Gastroesophageal sphincter (tissue), 4 donors: ENCODE measurements around the gene SEMG2. TPM values are rescaled to one million over a fixed set of nuclear protein-coding genes. Genes with fewer than 3 reads are reported as not detected.
A peak's percentile ranks its signal among the peaks of the same experiment; 100 is the strongest.

ENCODE experiments used
- ATAC-seq: fragments of 150-250 bp; one replicate; pipeline ENCODE4 v1.9.1; 2016; ENCODE audit warnings: mild to moderate bottlenecking, moderate library complexity
- H3K27ac ChIP-seq, 4 donors: fragments of 200-600 bp; sonication (generic) in 3 of 4; 1 replicate in 3 of 4; 2 replicates in 1 of 4; pipeline ENCODE4 v1.5.1; 2016 to 2019
- H3K27me3 ChIP-seq: fragments of 200-600 bp; sonication (generic); one replicate; pipeline ENCODE4 v1.5.1; 2019
- H3K36me3 ChIP-seq, 2 donors: fragments of 200-600 bp; sonication (generic); one replicate each; pipeline ENCODE4 v1.5.1; 2019; ENCODE audit warnings: control low read depth in 1 of 2
- H3K4me1 ChIP-seq, 3 donors: fragments of 200-600 bp; sonication (generic); 1 replicate in 2 of 3; 2 replicates in 1 of 3; pipeline ENCODE4 v1.5.1; 2016 to 2019; ENCODE audit warnings: control low read depth in 2 of 3
- H3K4me3 ChIP-seq, 2 donors: fragments of 200-600 bp; sonication (generic); one replicate each; pipeline ENCODE4 v1.5.1; 2019; ENCODE audit warnings: mild to moderate bottlenecking in 1 of 2, moderate library complexity in 1 of 2
- H3K9me3 ChIP-seq, 3 donors: fragments of 200-600 bp; sonication (generic); one replicate each; pipeline ENCODE4 v1.5.1; 2017 to 2019; ENCODE audit warnings: control low read depth in 2 of 3
- CTCF ChIP-seq, 4 experiments: fragments of 200-600 bp in 2 of 4; fragments of 450-650 bp in 2 of 4; sonication (generic) in 1 of 4; IDR thresholded peaks; one replicate each; pipeline ENCODE4 v1.5.1; 2017 to 2019; ENCODE audit warnings: antibody characterized with exemption in 4 of 4, mild to moderate bottlenecking in 2 of 4, moderate library complexity in 2 of 4
- EP300 ChIP-seq: sonication (generic); formaldehyde crosslinking; IDR thresholded peaks from one replicate; pipeline ENCODE4 v1.6.1; 2017; ENCODE audit warnings: antibody characterized with exemption, mild to moderate bottlenecking
- POLR2A ChIP-seq, 2 donors: fragments of 450-650 bp; IDR thresholded peaks; one replicate each; pipeline ENCODE4 v1.6.1; 2017; ENCODE audit warnings: antibody characterized with exemption in 2 of 2, mild to moderate bottlenecking in 2 of 2, moderate library complexity in 1 of 2
- POLR2AphosphoS5 ChIP-seq: sonication (generic); formaldehyde crosslinking; IDR thresholded peaks from one replicate; pipeline ENCODE4 v1.6.1; 2017; ENCODE audit warnings: antibody characterized with exemption
- WGBS, 2 donors: methylation state at CpG; one replicate each; pipeline ENCODE4 v1.1.5; 2018; ENCODE audit warnings: low coverage in 1 of 2; 5-methylcytosine and 5-hydroxymethylcytosine counted together
- total RNA-seq, 4 donors: library from RNA; depleted of rRNA; stranded (reverse); fragments of >200 nt; gene quantifications; one replicate each; pipeline ENCODE4 v1.1.0, GENCODE V29; 2016

The SEMG2 gene
- total RNA-seq, 4 donors from 2014 or later, result not detected

GRCh38 chr20:45254383-45255262, 33.5 kb downstream of the SEMG2 start, which contains the start of gene SLPI:
Gene SLPI (minus strand): TSS chr20:45254564. CDS start chr20:45254543, 21 bp downstream.
- Histone ChIP-seq H3K4me1 (peaks cover 0 to 17% (median 0%) of the 10 kb centered on the region in 3 donors), H3K4me3 (peak within 1 kb of the TSS in 1 of 2 donors; percentile 30), H3K9me3 (no peaks in the 10 kb centered on the region), H3K36me3 (no peaks in the 10 kb centered on the region), H3K27ac (peak within 1 kb of the TSS in 3 of 4 donors; percentile 43 to 64 (median 48)), H3K27me3 (peaks cover 17% of the 10 kb centered on the region)
- TF ChIP-seq EP300, result no peak
- TF ChIP-seq POLR2A (IDR thresholded peaks at IDR 0.05), result no peak
- TF ChIP-seq CTCF (IDR thresholded peaks at IDR 0.05), result no peak
- TF ChIP-seq POLR2AphosphoS5, result peak; percentile 65
- 38 to 49% methylated on average over 5 to 7 of the region's 7 CpGs for WGBS, 2 donors
- ATAC-seq, result peak; percentile 86

- ATAC-seq, result no peak
- no peak overlapping the region for H3K27ac ChIP-seq
- H3K4me1 ChIP-seq, result peaks cover 0 to 17% (median 0%) of the 10 kb centered on the region in 3 donors
- no peak overlapping the region for H3K4me3 ChIP-seq
- TF ChIP-seq POLR2A (IDR thresholded peaks at IDR 0.05), result no peak
- no peak for TF ChIP-seq CTCF (IDR thresholded peaks at IDR 0.05)
- no peak for TF ChIP-seq POLR2AphosphoS5
- no peak for TF ChIP-seq EP300
- no peaks in the 10 kb centered on the region for H3K36me3 ChIP-seq
- H3K27me3 ChIP-seq, result peaks cover 26% of the 10 kb centered on the region
- H3K9me3 ChIP-seq, result no peaks in the 10 kb centered on the region
- WGBS, 2 donors, result 59 to 76% methylated on average over 3 of the region's 3 CpGs
Observed at GRCh38 chr20:45257161-45257560, 36.0 kb downstream of the SEMG2 start.

GRCh38 chr20:45257711-45258110, 36.5 kb downstream of the SEMG2 start:
- 68 to 80% methylated on average over 7 of the region's 7 CpGs for WGBS, 2 donors
- H3K4me3 ChIP-seq, result no peak overlapping the region
- TF ChIP-seq POLR2A (IDR thresholded peaks at IDR 0.05) (no peak), POLR2AphosphoS5 (no peak), EP300 (no peak), CTCF (IDR thresholded peaks at IDR 0.05) (no peak)
- H3K27me3 ChIP-seq, result peaks cover 26% of the 10 kb centered on the region
- no peak overlapping the region for H3K27ac ChIP-seq
- H3K9me3 ChIP-seq, result no peaks in the 10 kb centered on the region
- no peaks in the 10 kb centered on the region for H3K36me3 ChIP-seq
- ATAC-seq, result no peak
- peaks cover 0 to 17% (median 0%) of the 10 kb centered on the region in 3 donors for H3K4me1 ChIP-seq

- TF ChIP-seq CTCF (IDR thresholded peaks at IDR 0.05) (no peak), POLR2A (IDR thresholded peaks at IDR 0.05) (no peak), POLR2AphosphoS5 (no peak), EP300 (no peak)
- peaks cover 26% of the 10 kb centered on the region for H3K27me3 ChIP-seq
- no peak overlapping the region for H3K27ac ChIP-seq
- no peaks in the 10 kb centered on the region for H3K9me3 ChIP-seq
- no peaks in the 10 kb centered on the region for H3K36me3 ChIP-seq
- ATAC-seq, result no peak
- H3K4me1 ChIP-seq, result peaks cover 0 to 17% (median 0%) of the 10 kb centered on the region in 3 donors
- no peak overlapping the region for H3K4me3 ChIP-seq
- 80 to 97% methylated on average over 1 to 3 of the region's 3 CpGs for whole genome bisulfite sequencing, 2 donors
Observed at GRCh38 chr20:45258259-45258658, 37.1 kb downstream of the SEMG2 start.
